Measurements from ENCODE around the gene RGS17. TPM values are rescaled to one million over a fixed set of nuclear protein-coding genes. Genes with fewer than 3 reads are reported as not detected.
A peak's percentile ranks its signal among the peaks of the same experiment; 100 is the strongest.

Gene RGS17
- total and polyA plus RNA-seq, 12 donors, result 0.04 to 0.41 (median 0.17) TPM; not detected in 1

- intact Hi-C loops (cut with DNase I), result loop anchor here in 9 of 10 donors (1.0 to 10.0 kb wide), 10 partner anchors 49 to 162 kb away; no protein-coding TSS in a partner anchor
- TF ChIP-seq CTCF (IDR thresholded peaks at IDR 0.05), result peak; percentile 66 to 89 (median 80)
- Histone ChIP-seq H3K4me3 (no peak overlapping the region), H3K9me3 (no peaks in the 10 kb centered on the region), H3K27ac (no peak overlapping the region), H3K27me3 (no peaks in the 10 kb centered on the region), H3K4me1 (no peaks in the 10 kb centered on the region), H3K36me3 (no peaks in the 10 kb centered on the region)
- DNase-seq (peak in 1 of 2 donors; percentile 36), ATAC-seq (peak in 7 of 8 donors; percentile 69 to 93 (median 74))
- 43 to 45% methylated on average over 6 of the region's 6 CpGs for WGBS, 2 donors
These were observed 106.9 kb downstream of the RGS17 start for GRCh38 chr6:153023977-153024708.

- H3K27ac ChIP-seq, result no peak overlapping the region
- intact Hi-C loops (cut with DNase I), result no loop called here
- H3K9me3 ChIP-seq, result no peaks in the 10 kb centered on the region
- no peak for TF ChIP-seq CTCF (IDR thresholded peaks at IDR 0.05)
- no peaks in the 10 kb centered on the region for H3K36me3 ChIP-seq
- H3K4me3 ChIP-seq, result no peak overlapping the region
- ATAC-seq (no peak), DNase-seq (no peak)
- H3K4me1 ChIP-seq, result no peaks in the 10 kb centered on the region
- no peaks in the 10 kb centered on the region for H3K27me3 ChIP-seq
- WGBS, 2 donors, result 94 to 95% methylated on average over 3 of the region's 3 CpGs
These were observed 112.7 kb downstream of the RGS17 start for GRCh38 chr6:153018355-153018754.

GRCh38 chr6:153016846-153017245 lies 114.2 kb downstream of the RGS17 start:
- WGBS, 2 donors, result 72 to 73% methylated on average over 3 of the region's 3 CpGs
- intact Hi-C loops (cut with DNase I), result no loop called here
- H3K36me3 ChIP-seq, result no peaks in the 10 kb centered on the region
- H3K9me3 ChIP-seq, result no peaks in the 10 kb centered on the region
- ATAC-seq (no peak), DNase-seq (no peak)
- no peak for TF ChIP-seq CTCF (IDR thresholded peaks at IDR 0.05)
- no peak overlapping the region for H3K4me3 ChIP-seq
- no peaks in the 10 kb centered on the region for H3K4me1 ChIP-seq
- H3K27me3 ChIP-seq, result no peaks in the 10 kb centered on the region
- no peak overlapping the region for H3K27ac ChIP-seq

- 84 to 85% methylated on average over 4 of the region's 4 CpGs for WGBS, 2 donors
- Histone ChIP-seq H3K4me3 (no peak overlapping the region), H3K27ac (no peak overlapping the region), H3K9me3 (no peaks in the 10 kb centered on the region), H3K4me1 (no peaks in the 10 kb centered on the region), H3K27me3 (no peaks in the 10 kb centered on the region), H3K36me3 (no peaks in the 10 kb centered on the region)
- ATAC-seq, result no peak
- intact Hi-C loops (cut with DNase I), result no loop called here
- TF ChIP-seq CTCF (IDR thresholded peaks at IDR 0.05), result no peak
- no peak for DNase-seq
These were observed 115.9 kb downstream of the RGS17 start for GRCh38 chr6:153015094-153015640.
